GM23248 (cell line): ENCODE results near the gene RIMS1.

Experiments
- EZH2 ChIP-seq: fragments of 200-600 bp; sonication (generic); IDR thresholded peaks from 2 replicates; pipeline ENCODE4 v1.6.1; 2018; ENCODE audit warnings: antibody characterized with exemption, mild to moderate bottlenecking; ENCODE audit not compliant: insufficient read depth, poor library complexity, severe bottlenecking
- EZH2phosphoT487 ChIP-seq: fragments of 200-600 bp; sonication (generic); IDR thresholded peaks from 2 replicates; pipeline ENCODE4 v1.6.1; 2018; ENCODE audit warnings: antibody characterized with exemption, moderate library complexity, mild to moderate bottlenecking, low read depth; ENCODE audit not compliant: insufficient read depth

GRCh38 chr6:72305971-72306370 lies 419.6 kb downstream of the RIMS1 start:
- TF ChIP-seq EZH2 (no peak), EZH2phosphoT487 (no peak)
